SK-N-SH (cell line): ENCODE data around the gene PSAP. TPM values are rescaled to one million over a fixed set of nuclear protein-coding genes. Genes with fewer than 3 reads are reported as not detected.
"Not testable (repeated sequence)": the region's sequence is repeated elsewhere in the genome, so short reads cannot be mapped to it uniquely, and the experiment has no call there.

Experiments used
- CTCF ChIA-PET: fragments of 300-600, 350-600 bp; formaldehyde crosslinking; extraction: SDS; loops from one replicate; lab custom pipeline; 2021; lab: Yijun Ruan, JAX
- POLR2A ChIA-PET: fragments of 350-600 bp; sonication (Branson Sonifier 250); formaldehyde crosslinking; extraction: SDS; loops from one replicate; lab custom pipeline; 2020; ENCODE audit warnings: antibody characterized with exemption, inconsistent platforms; lab: Yijun Ruan, JAX
- DNase-seq: peaks from one replicate; pipeline ENCODE4 v3.0.0; 2012
- H2AFZ ChIP-seq: fragments of 200-600 bp; sonication (generic); 2 replicates; pipeline ENCODE4 v1.8.1; 2016; ENCODE audit warnings: antibody characterized with exemption, mild to moderate bottlenecking, low read depth
- H3F3A ChIP-seq: fragments of 200-600 bp; sonication (generic); replicated peaks from 2 replicates; pipeline ENCODE3; 2016; ENCODE audit warnings: antibody characterized with exemption, mild to moderate bottlenecking; ENCODE audit not compliant: insufficient read depth
- H3K27ac ChIP-seq, 2 experiments: fragments of 200-500 bp in 1 of 2; fragments of 200-600 bp in 1 of 2; sonication (Bioruptor generic) in 1 of 2; sonication (generic), shearing (Covaris generic) in 1 of 2; 2 replicates each; pipeline versions ENCODE4 v1.5.1 to v1.6.1; 2014 to 2016; ENCODE audit warnings: low read depth in 2 of 2, inconsistent platforms in 1 of 2, low read length in 1 of 2, mild to moderate bottlenecking in 1 of 2, mixed read lengths in 1 of 2
- H3K27me3 ChIP-seq: fragments of 200-600 bp; sonication (generic), shearing (Covaris generic); 2 replicates; pipeline ENCODE4 v1.6.1; 2016; ENCODE audit warnings: mixed run types; ENCODE audit not compliant: insufficient read depth
- H3K36me3 ChIP-seq, 2 experiments: fragments of 200-500 bp in 1 of 2; fragments of 200-600 bp in 1 of 2; sonication (Bioruptor generic) in 1 of 2; sonication (generic) in 1 of 2; replicated peaks in 1 of 2; 2 replicates each; pipeline versions ENCODE3 to v1.5.1; 2014 to 2016; ENCODE audit warnings: low read length in 1 of 2, mild to moderate bottlenecking in 1 of 2; ENCODE audit not compliant: insufficient read depth in 2 of 2, control insufficient read depth in 1 of 2
- H3K4me1 ChIP-seq, 2 experiments: fragments of 200-500 bp in 1 of 2; fragments of 200-600 bp in 1 of 2; sonication (Bioruptor generic) in 1 of 2; sonication (generic), shearing (Covaris generic) in 1 of 2; 2 replicates each; pipeline versions ENCODE4 v1.5.1 to v1.6.1; 2014 to 2016; ENCODE audit warnings: low read depth in 1 of 2, low read length in 1 of 2, mixed run types in 1 of 2; ENCODE audit not compliant: insufficient read depth in 2 of 2, control insufficient read depth in 1 of 2
- H3K4me2 ChIP-seq: fragments of 200-600 bp; sonication (generic), shearing (Covaris generic); 2 replicates; pipeline ENCODE4 v1.6.1; 2017; ENCODE audit warnings: mixed run types
- H3K4me3 ChIP-seq, 2 experiments: fragments of 200-500 bp in 1 of 2; fragments of 200-600 bp in 1 of 2; sonication (Bioruptor generic) in 1 of 2; sonication (generic), shearing (Covaris generic) in 1 of 2; 2 replicates each; pipeline versions ENCODE4 v1.5.1 to v1.8.1; 2014 to 2016; ENCODE audit warnings: low read depth in 2 of 2, inconsistent platforms in 1 of 2, low read length in 1 of 2, mild to moderate bottlenecking in 1 of 2, mixed read lengths in 1 of 2, moderate library complexity in 1 of 2
- H3K79me2 ChIP-seq: fragments of 200-600 bp; sonication (generic); 2 replicates; pipeline ENCODE4 v1.8.1; 2017; ENCODE audit warnings: mild to moderate bottlenecking; ENCODE audit not compliant: insufficient read depth
- H3K9ac ChIP-seq: fragments of 200-600 bp; sonication (generic); 2 replicates; pipeline ENCODE4 v1.6.1; 2017; ENCODE audit warnings: mixed run types
- H3K9me2 ChIP-seq: fragments of 200-600 bp; sonication (generic); 2 replicates; pipeline ENCODE4 v1.6.1; 2017; ENCODE audit warnings: mixed run types
- H3K9me3 ChIP-seq: fragments of 200-600 bp; sonication (generic); 2 replicates; pipeline ENCODE4 v1.6.1; 2017; ENCODE audit warnings: mixed run types, mild to moderate bottlenecking, moderate library complexity
- H4K20me1 ChIP-seq: fragments of 200-600 bp; sonication (generic); 2 replicates; pipeline ENCODE4 v1.6.1; 2017; ENCODE audit warnings: mild to moderate bottlenecking, mixed run types; ENCODE audit not compliant: insufficient read depth
- CHD2 ChIP-seq: fragments of 150-350 bp; IDR thresholded peaks from 2 replicates; pipeline ENCODE4 v1.6.1; 2018; ENCODE audit warnings: low read length; ENCODE audit not compliant: partially characterized antibody
- ELF1 ChIP-seq: IDR thresholded peaks from 2 replicates; pipeline ENCODE4 v1.4.0; 2012
- EZH2phosphoT487 ChIP-seq: fragments of 200-600 bp; sonication (generic); IDR thresholded peaks from 2 replicates; pipeline ENCODE4 v1.6.1; 2017; ENCODE audit warnings: low read depth, mixed run types, mild to moderate bottlenecking, antibody characterized with exemption, moderate library complexity, borderline replicate concordance
- FOXM1 ChIP-seq: IDR thresholded peaks from 2 replicates; pipeline ENCODE4 v1.4.0; 2012; ENCODE audit warnings: low read depth, mild to moderate bottlenecking
- GABPA ChIP-seq: IDR thresholded peaks from 2 replicates; pipeline ENCODE4 v1.4.0; 2012; ENCODE audit warnings: low read depth, mild to moderate bottlenecking
- NFIC ChIP-seq: IDR thresholded peaks from 2 replicates; pipeline ENCODE4 v1.4.0; 2012; ENCODE audit warnings: borderline replicate concordance
- NRF1 ChIP-seq: IDR thresholded peaks from 2 replicates; pipeline ENCODE4 v1.6.1; 2012; ENCODE audit warnings: low read depth, mild to moderate bottlenecking, low read length
- RCOR1 ChIP-seq: fragments of 150-350 bp; IDR thresholded peaks from 2 replicates; pipeline ENCODE4 v1.6.1; 2017; ENCODE audit warnings: antibody characterized with exemption, low read length
- SIN3A ChIP-seq: IDR thresholded peaks from 2 replicates; pipeline ENCODE4 v1.6.1; 2012; ENCODE audit warnings: low read depth, mild to moderate bottlenecking, low read length, moderate library complexity, borderline replicate concordance
- WGBS: methylation state at CpG from one replicate; pipeline ENCODE4 v1.1.6; 2017; ENCODE audit warnings: low lambda C conversion rate; 5-methylcytosine and 5-hydroxymethylcytosine counted together
- polyA plus RNA-seq, 3 experiments: library from polyadenylated mRNA; depleted of rRNA; stranded (reverse); fragments of >200 nt; gene quantifications; 2 replicates each; pipeline ENCODE4 v1.2.3, GENCODE V29; 2012
- TF ChIP-seq, protein P1 (sequence below): IDR thresholded peaks from 2 replicates; pipeline ENCODE4; 2012
- TF ChIP-seq, protein P2 (sequence below): fragments of 150-350 bp; IDR thresholded peaks from 2 replicates; pipeline ENCODE4 v1.6.1; 2017; ENCODE audit warnings: antibody characterized with exemption, low read length, low read depth, borderline replicate concordance
- TF ChIP-seq, protein P3 (sequence below): IDR thresholded peaks from 2 replicates; pipeline ENCODE4 v1.4.0; 2012; ENCODE audit warnings: low read depth

The PSAP gene
- polyA plus RNA-seq, 1 of the 3 experiments (the other 2 are of a cell fraction): 1,647 TPM

DNA sequence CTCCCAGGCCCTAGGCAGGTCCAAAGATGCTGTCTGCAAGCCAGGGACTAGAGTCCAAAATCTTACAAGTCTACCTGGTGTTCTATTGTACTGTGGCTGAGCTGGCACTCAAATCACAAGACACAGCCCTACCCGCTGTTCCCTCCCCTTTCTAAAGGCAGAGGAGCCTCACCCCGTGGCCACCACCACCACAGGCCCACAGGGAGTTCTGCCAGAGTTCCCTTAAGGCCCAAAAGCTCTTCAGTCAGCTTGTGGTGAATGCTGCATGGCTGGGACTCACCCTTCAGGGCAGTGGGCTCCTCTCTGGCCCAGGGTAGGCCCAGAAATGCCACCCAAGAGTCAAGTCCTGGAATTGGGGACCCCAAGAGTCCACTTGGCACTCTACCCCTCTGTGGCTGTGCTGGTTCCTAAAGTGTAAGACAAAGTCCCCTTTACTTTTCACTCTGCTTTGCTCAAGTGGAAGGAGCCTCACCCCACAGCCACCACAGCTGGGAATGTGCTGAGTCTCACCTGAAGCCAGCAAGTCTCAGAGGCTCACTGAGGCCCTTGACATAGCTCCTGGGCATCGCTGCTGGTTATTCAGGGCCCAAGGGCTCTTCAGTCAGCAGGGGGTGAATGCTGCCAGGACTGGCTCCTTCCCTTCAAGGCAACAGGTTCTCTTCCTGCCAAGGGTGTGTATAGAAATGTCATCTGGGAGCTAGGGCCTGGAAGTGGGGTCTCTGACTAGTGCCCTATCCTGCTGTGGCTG, 48.8 kb upstream of the PSAP start:
- ChIA-PET CTCF (interaction anchor here (0.6 to 12.5 kb wide), 5 partner anchors 10 to 363 kb away, joined by 3 to 250 read pairs (median 3); no protein-coding TSS in a partner anchor), POLR2A (no interaction called here)

DNA sequence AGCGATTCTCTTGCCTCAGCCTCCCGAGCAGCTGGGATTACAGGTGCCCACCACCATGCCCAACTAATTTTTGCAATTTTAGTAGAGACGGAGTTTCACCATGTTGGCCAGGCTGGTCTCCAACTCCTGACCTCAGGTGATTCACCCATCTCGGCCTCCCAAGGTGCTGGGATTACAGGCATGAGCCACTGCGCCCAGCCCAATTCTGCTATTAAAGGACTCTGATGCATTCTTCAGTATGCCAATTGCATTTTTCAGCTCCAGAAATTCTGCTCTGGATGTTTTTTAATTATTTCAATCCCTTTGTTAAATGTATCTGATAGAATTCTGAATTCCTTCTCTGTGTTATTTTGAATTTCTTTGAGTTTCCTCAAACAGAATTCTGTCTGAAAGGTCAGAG, 47.3 kb upstream of the PSAP start:
- H3K36me3 ChIP-seq, POLR2A ChIA-PET: not testable (repeated sequence)

More for the DNA sequence above, 48.8 kb upstream of the PSAP start:
- DNase-seq: no peak
- no peaks in the 10 kb centered on the region for H3K9me3 ChIP-seq
- TF ChIP-seq NRF1 (no peak), RCOR1 (no peak), CHD2 (no peak), NFIC (no peak), ELF1 (no peak), EZH2phosphoT487 (no peak), SIN3A (no peak), GABPA (no peak), FOXM1 (no peak)
- TF ChIP-seq, protein P1, sequence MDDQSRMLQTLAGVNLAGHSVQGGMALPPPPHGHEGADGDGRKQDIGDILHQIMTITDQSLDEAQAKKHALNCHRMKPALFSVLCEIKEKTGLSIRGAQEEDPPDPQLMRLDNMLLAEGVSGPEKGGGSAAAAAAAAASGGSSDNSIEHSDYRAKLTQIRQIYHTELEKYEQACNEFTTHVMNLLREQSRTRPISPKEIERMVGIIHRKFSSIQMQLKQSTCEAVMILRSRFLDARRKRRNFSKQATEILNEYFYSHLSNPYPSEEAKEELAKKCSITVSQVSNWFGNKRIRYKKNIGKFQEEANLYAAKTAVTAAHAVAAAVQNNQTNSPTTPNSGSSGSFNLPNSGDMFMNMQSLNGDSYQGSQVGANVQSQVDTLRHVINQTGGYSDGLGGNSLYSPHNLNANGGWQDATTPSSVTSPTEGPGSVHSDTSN: no peak
- TF ChIP-seq, protein P2, sequence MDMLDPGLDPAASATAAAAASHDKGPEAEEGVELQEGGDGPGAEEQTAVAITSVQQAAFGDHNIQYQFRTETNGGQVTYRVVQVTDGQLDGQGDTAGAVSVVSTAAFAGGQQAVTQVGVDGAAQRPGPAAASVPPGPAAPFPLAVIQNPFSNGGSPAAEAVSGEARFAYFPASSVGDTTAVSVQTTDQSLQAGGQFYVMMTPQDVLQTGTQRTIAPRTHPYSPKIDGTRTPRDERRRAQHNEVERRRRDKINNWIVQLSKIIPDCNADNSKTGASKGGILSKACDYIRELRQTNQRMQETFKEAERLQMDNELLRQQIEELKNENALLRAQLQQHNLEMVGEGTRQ: no peak
- TF ChIP-seq, protein P3, sequence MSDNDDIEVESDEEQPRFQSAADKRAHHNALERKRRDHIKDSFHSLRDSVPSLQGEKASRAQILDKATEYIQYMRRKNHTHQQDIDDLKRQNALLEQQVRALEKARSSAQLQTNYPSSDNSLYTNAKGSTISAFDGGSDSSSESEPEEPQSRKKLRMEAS: no peak
- TF ChIP-seq, all 33 proteins: peak for 0
- 51% methylated on average over 3 of the region's 3 CpGs for WGBS
- Histone ChIP-seq H3K36me3 (no peaks in the 10 kb centered on the region), H3K79me2 (no peaks in the 10 kb centered on the region), H3K27me3 (no peaks in the 10 kb centered on the region), H3K4me1 (no peaks in the 10 kb centered on the region; a peak in 1 of 4 replicates), H3K9ac (no peak overlapping the region), H3K27ac (no peak overlapping the region), H3K9me2 (no peaks in the 10 kb centered on the region), H4K20me1 (no peaks in the 10 kb centered on the region), H3K4me3 (no peak overlapping the region), H3K4me2 (no peak overlapping the region), H2AFZ (no peak overlapping the region), H3F3A (no peaks in the 10 kb centered on the region)

More for the DNA sequence above, 47.3 kb upstream of the PSAP start:
- not testable (repeated sequence) for H3K4me2 ChIP-seq, H4K20me1 ChIP-seq, H2AFZ ChIP-seq, H3K79me2 ChIP-seq, H3K9ac ChIP-seq, DNase-seq, H3F3A ChIP-seq, H3K9me2 ChIP-seq, H3K27me3 ChIP-seq, H3K27ac ChIP-seq, H3K9me3 ChIP-seq, H3K4me3 ChIP-seq, H3K4me1 ChIP-seq
- CTCF ChIA-PET: interaction anchor here (0.7 to 12.5 kb wide), 9 partner anchors 23 to 502 kb away, joined by 3 to 250 read pairs (median 3); partner anchors contain the start of gene CDH23
- WGBS: 82% methylated on average over 5 of the region's 5 CpGs
